Cardiac muscle cell (in vitro differentiated cells and primary cell): ENCODE data around the gene TNS1. TPM values are rescaled to one million over a fixed set of nuclear protein-coding genes. Genes with fewer than 3 reads are reported as not detected.

ENCODE experiments used
- DNase-seq, 2 donors: peaks; one replicate each; pipeline versions ENCODE4 v3.0.0 to v3.0.0-alpha.2; 2010 to 2017; ENCODE audit warnings: low read depth in 1 of 2, low spot score in 1 of 2
- H3K27ac ChIP-seq: fragments of 200-600 bp; sonication (generic); 2 replicates; pipeline ENCODE4 v1.5.1; 2016
- H3K27me3 ChIP-seq: fragments of 200-600 bp; sonication (generic); 2 replicates; pipeline ENCODE4 v1.6.0; 2016; ENCODE audit warnings: control low read depth
- H3K36me3 ChIP-seq: fragments of 200-600 bp; sonication (generic); 2 replicates; pipeline ENCODE4 v1.5.1; 2016; ENCODE audit warnings: control low read depth
- H3K4me1 ChIP-seq: fragments of 200-600 bp; sonication (generic); 2 replicates; pipeline ENCODE4 v1.8.1; 2017; ENCODE audit warnings: low read depth, mild to moderate bottlenecking, mixed run types
- H3K4me3 ChIP-seq: fragments of 200-600 bp; sonication (generic); 2 replicates; pipeline ENCODE4 v1.5.1; 2016; ENCODE audit warnings: mild to moderate bottlenecking
- H3K9me3 ChIP-seq: fragments of 200-600 bp; sonication (generic); 2 replicates; pipeline ENCODE4 v1.5.1; 2017; ENCODE audit warnings: low read depth, mild to moderate bottlenecking, control low read depth
- polyA plus RNA-seq: library from polyadenylated mRNA; unstranded; fragments of >200 nt; fragmentation: Nextera tagmentation; extraction: Ambion mirVana; gene quantifications from 2 replicates; pipeline ENCODE4 v1.2.1, GENCODE V29; 2016
- total RNA-seq: library from RNA; depleted of rRNA; stranded (reverse); fragments of >200 nt; gene quantifications from 2 replicates; pipeline ENCODE4 v1.2.3, GENCODE V29; 2016
- TF ChIP-seq, protein P1 (sequence below): IDR thresholded peaks from 2 replicates; pipeline ENCODE4 v1.5.1; 2012; ENCODE audit warnings: low read depth, mild to moderate bottlenecking, low read length

TNS1 gene
- total and polyA plus RNA-seq, 2 experiments from 2014 or later, result 16.7 to 44.3 TPM

DNA sequence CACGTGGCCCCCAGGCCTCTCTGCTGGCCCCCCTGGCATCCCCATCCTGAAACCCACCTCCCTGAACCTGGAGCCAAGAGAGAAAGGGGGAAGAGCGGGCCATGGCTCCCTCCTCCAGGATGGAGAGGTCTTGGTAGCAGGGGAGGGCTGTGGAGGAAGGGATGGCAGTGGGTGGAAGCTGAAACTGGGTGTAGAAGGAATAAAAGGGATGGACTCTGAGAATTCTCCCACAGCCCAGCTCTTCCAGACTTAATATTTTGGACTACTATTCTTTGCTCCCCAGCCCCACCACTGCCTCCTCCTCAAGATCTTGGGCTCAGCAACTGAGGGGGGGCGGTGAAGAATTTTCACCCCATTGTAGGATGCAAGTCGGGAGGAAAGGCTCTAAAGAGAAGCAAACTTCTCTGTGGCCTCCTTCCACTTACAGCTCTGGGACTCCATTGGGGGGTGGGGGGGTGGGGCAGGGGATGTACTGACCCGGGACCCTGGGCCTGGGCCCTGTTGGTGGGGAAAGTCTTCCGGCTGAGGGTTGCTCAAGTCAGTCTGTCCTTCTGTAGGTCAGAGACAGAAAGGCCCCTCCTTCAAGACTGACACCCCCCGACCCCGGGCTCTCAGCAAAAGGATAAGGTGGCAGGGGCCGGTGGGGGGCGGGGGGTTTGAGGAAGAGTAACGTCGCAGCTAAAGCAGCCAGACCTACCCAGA lies 501 bp downstream of the TNS1 start:
- no peaks in the 10 kb centered on the region for H3K36me3 ChIP-seq
- no peaks in the 10 kb centered on the region for H3K9me3 ChIP-seq
- H3K4me3 ChIP-seq, result no peak overlapping the region
- no peaks in the 10 kb centered on the region for H3K27me3 ChIP-seq
- DNase-seq, result no peak
- TF ChIP-seq, protein P1, sequence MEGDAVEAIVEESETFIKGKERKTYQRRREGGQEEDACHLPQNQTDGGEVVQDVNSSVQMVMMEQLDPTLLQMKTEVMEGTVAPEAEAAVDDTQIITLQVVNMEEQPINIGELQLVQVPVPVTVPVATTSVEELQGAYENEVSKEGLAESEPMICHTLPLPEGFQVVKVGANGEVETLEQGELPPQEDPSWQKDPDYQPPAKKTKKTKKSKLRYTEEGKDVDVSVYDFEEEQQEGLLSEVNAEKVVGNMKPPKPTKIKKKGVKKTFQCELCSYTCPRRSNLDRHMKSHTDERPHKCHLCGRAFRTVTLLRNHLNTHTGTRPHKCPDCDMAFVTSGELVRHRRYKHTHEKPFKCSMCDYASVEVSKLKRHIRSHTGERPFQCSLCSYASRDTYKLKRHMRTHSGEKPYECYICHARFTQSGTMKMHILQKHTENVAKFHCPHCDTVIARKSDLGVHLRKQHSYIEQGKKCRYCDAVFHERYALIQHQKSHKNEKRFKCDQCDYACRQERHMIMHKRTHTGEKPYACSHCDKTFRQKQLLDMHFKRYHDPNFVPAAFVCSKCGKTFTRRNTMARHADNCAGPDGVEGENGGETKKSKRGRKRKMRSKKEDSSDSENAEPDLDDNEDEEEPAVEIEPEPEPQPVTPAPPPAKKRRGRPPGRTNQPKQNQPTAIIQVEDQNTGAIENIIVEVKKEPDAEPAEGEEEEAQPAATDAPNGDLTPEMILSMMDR, result no peak
- peaks cover 4% of the 10 kb centered on the region for H3K4me1 ChIP-seq
- no peak overlapping the region for H3K27ac ChIP-seq

DNA sequence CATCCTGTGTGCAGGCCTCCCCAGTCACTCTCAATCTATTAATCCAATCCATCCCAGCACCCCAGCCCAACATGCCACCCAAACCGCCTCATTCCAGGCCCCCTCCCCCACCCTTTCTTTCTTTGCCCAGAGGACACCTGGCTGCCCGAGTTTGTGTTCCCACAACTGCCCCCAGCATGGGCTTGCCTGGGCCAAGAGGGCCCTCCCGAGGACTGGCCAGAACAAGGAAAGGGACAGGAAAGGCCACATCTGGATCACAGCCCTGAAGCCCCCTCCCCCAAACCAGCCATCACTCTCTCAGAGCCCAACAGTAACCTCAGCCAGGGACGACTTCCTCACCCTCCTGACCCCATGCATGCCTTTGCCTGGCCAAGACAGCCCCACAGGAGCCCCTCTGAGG lies 1.2 kb downstream of the TNS1 start:
- TF ChIP-seq, protein P1, result no peak
- no peak for DNase-seq
- H3K4me3 ChIP-seq, result no peak overlapping the region
- H3K27ac ChIP-seq, result no peak overlapping the region
- H3K27me3 ChIP-seq, result no peaks in the 10 kb centered on the region
- H3K9me3 ChIP-seq, result no peaks in the 10 kb centered on the region
- no peaks in the 10 kb centered on the region for H3K36me3 ChIP-seq
- peaks cover 4% of the 10 kb centered on the region for H3K4me1 ChIP-seq

DNA sequence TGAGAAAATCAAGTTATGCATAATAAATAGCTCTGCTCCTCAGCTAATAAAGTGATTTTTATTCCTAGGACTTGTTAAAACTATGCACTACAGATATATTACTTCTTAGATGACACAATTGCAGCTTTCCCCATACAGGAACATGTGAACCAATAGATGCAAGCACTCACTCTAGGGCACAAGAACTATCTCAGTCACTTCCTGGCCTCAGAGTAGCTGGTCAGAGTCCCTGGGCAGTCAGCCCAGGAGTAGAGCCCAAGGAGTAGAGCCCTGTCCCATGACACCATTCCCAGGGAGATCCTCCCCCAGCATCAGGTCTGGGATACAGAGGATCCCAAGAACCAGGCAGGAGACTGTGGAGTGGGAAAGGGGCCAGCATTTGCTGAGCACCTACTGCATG lies 2.7 kb downstream of the TNS1 start:
- no peak overlapping the region for H3K4me3 ChIP-seq
- DNase-seq, result peak in 1 of 2 donors; percentile 85
- TF ChIP-seq, protein P1, result no peak
- no peaks in the 10 kb centered on the region for H3K27me3 ChIP-seq
- no peak overlapping the region for H3K27ac ChIP-seq
- peaks cover 4% of the 10 kb centered on the region for H3K4me1 ChIP-seq
- no peaks in the 10 kb centered on the region for H3K36me3 ChIP-seq
- no peaks in the 10 kb centered on the region for H3K9me3 ChIP-seq

DNA sequence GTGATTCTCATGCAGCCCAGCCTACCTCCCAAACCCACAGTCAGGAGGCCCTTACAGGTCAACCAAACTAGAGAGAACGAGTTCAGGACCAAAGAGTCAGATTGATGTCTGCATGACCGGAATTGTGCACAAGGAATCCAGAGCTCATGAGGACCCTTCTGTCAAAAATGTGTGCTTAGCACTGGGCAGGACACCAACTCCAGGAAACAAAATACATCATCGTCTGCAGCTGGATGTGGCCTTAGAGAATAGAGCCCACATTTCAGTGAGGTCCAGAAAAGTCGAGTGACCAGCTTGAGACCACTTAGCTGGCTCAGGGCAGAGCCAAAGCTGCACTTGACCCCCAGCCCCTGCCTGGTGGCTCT lies 3.2 kb downstream of the TNS1 start:
- TF ChIP-seq, protein P1, result no peak
- H3K9me3 ChIP-seq, result no peaks in the 10 kb centered on the region
- peaks cover 4% of the 10 kb centered on the region for H3K4me1 ChIP-seq
- no peak overlapping the region for H3K27ac ChIP-seq
- no peak overlapping the region for H3K4me3 ChIP-seq
- no peaks in the 10 kb centered on the region for H3K27me3 ChIP-seq
- H3K36me3 ChIP-seq, result no peaks in the 10 kb centered on the region
- no peak for DNase-seq

DNA sequence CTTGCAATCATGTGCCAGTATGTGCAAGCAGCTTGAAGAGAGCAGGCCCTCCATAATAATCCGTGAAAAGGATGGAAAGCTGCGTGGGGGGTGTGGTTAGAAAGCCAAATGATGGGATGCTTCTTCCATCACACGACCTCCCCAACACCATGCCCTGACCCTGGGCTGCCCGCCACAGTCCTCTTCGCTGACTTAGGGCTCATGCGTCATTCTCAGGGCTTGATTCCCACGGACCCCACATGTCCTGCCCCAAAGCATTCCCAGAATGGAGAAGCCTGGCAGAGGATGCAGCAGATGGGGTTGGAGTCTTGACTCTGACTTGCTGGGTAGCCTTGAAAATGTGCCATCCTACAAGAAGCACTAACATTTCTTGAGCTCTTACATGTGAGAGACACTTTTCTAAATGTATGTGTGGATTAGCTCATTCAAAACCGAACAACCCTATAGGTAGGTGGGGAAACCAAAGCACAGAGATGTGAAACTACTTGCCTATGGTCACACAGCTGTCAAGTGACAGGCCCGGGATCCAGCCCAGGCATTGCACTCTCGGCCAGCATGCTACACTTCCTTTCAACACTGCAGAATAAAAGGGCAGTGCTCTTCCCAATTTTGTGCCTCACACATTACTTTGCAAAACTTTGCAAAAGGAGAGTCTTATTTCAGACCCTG lies 3.7 kb downstream of the TNS1 start:
- Histone ChIP-seq H3K4me3 (no peak overlapping the region), H3K4me1 (peaks cover 4% of the 10 kb centered on the region), H3K36me3 (no peaks in the 10 kb centered on the region), H3K27me3 (no peaks in the 10 kb centered on the region), H3K27ac (no peak overlapping the region), H3K9me3 (no peaks in the 10 kb centered on the region)
- no peak for DNase-seq
- TF ChIP-seq, protein P1, result no peak
